CD4-positive, alpha-beta T cell (primary cell): ENCODE data around the gene SHROOM2. TPM values are rescaled to one million over a fixed set of nuclear protein-coding genes. Genes with fewer than 3 reads are reported as not detected.

Source experiments
- ATAC-seq: fragments of 200-7000 bp; cut with Tn5 transposase; one replicate; pipeline ENCODE4 v1.10.0; 2022; ENCODE audit warnings: mild to moderate bottlenecking; ENCODE audit not compliant: poor library complexity
- CTCF ChIA-PET: fragments of 350-600 bp; sonication (Branson Sonifier 250); formaldehyde crosslinking; loops from one replicate; lab custom pipeline; 2021; ENCODE audit warnings: antibody characterized with exemption, inconsistent platforms; lab: Charles Lee
- POLR2A ChIA-PET: fragments of 350-600 bp; sonication (Branson Sonifier 250); formaldehyde crosslinking; loops from one replicate; lab custom pipeline; 2021; ENCODE audit warnings: antibody characterized with exemption, inconsistent platforms; lab: Charles Lee
- DNase-seq, 14 experiments: peaks; one replicate each; pipeline ENCODE4 v3.0.0-alpha.2; 2013 to 2020; ENCODE audit warnings: mixed read lengths in 2 of 14
- H3K27ac ChIP-seq, 2 donors: one replicate each; pipeline versions ENCODE4 v1.5.1 to v1.7.0; 2013; ENCODE audit warnings: low read length in 2 of 2, low read depth in 1 of 2, mild to moderate bottlenecking in 1 of 2
- H3K27me3 ChIP-seq, 2 experiments: 1 replicate in 1 of 2; 2 replicates in 1 of 2; pipeline versions ENCODE4 v1.6.1 to v1.7.0; 2013; ENCODE audit warnings: low read length in 2 of 2, control low read depth in 1 of 2, mild to moderate bottlenecking in 1 of 2, moderate library complexity in 1 of 2; ENCODE audit not compliant: insufficient read depth in 2 of 2, control insufficient read depth in 1 of 2
- H3K36me3 ChIP-seq: one replicate; pipeline ENCODE4 v1.6.1; 2013; ENCODE audit warnings: low read length, control low read depth; ENCODE audit not compliant: insufficient read depth
- H3K4me1 ChIP-seq: one replicate; pipeline ENCODE4 v1.6.1; 2013; ENCODE audit warnings: low read length, control low read depth; ENCODE audit not compliant: insufficient read depth
- H3K4me3 ChIP-seq: one replicate; pipeline ENCODE4 v1.5.1; 2013; ENCODE audit warnings: mild to moderate bottlenecking, low read length, moderate library complexity
- H3K9me3 ChIP-seq, 2 experiments: 1 replicate in 1 of 2; 2 replicates in 1 of 2; pipeline versions ENCODE4 v1.6.1 to v1.7.0; 2013; ENCODE audit warnings: low read length in 2 of 2, mild to moderate bottlenecking in 2 of 2, control low read depth in 1 of 2, moderate library complexity in 1 of 2; ENCODE audit not compliant: control insufficient read depth in 1 of 2, insufficient read depth in 1 of 2
- H3K27ac Mint-ChIP-seq: one replicate; pipeline ENCODE4 v1.8.0; 2020; ENCODE audit warnings: mixed read lengths
- H3K27me3 Mint-ChIP-seq: one replicate; pipeline ENCODE4 v1.8.0; 2021; ENCODE audit warnings: mixed read lengths
- H3K36me3 Mint-ChIP-seq: one replicate; pipeline ENCODE4 v1.8.0; 2021; ENCODE audit warnings: low read depth, mixed read lengths
- H3K4me1 Mint-ChIP-seq: one replicate; pipeline ENCODE4 v1.8.0; 2021; ENCODE audit warnings: low read depth, mixed read lengths
- H3K4me3 Mint-ChIP-seq: one replicate; pipeline ENCODE4 v1.8.0; 2020; ENCODE audit warnings: mild to moderate bottlenecking, mixed read lengths
- H3K9me3 Mint-ChIP-seq: one replicate; pipeline ENCODE4 v1.8.0; 2020; ENCODE audit warnings: mixed read lengths
- CTCF ChIP-seq: fragments of 200-600 bp; IDR thresholded peaks from one replicate; pipeline ENCODE4 v1.8.0; 2022; ENCODE audit warnings: antibody characterized with exemption, mild to moderate bottlenecking
- intact Hi-C, 2 experiments: fragments of 100-400 bp; cut with DNase I in 1 of 2; cut with micrococcal nuclease in 1 of 2; formaldehyde crosslinking; loops; one replicate each; pipeline versions ENCODE4 v1.15.1 to v1.9.0; 2023 to 2025; cut with DNase I, micrococcal nuclease
- total RNA-seq, 174 experiments: library from RNA in 2 of 174; stranded (reverse) in 2 of 174; gene quantifications; one replicate each; pipeline ENCODE4 v1.2.3 and lab custom pipeline; 2021 to 2026

Gene SHROOM2
- total RNA-seq, 2 experiments from 2014 or later: not detected

GRCh38 chrX:9835585-9836210, 49.5 kb downstream of the SHROOM2 start:
- Histone ChIP-seq H3K36me3 (no peaks in the 10 kb centered on the region), H3K4me1 (no peaks in the 10 kb centered on the region), H3K27ac (no peak overlapping the region), H3K9me3 (peaks cover 0 to 7% of the 10 kb centered on the region in 2 experiments), H3K27me3 (no peaks in the 10 kb centered on the region), H3K4me3 (no peak overlapping the region)
- no peak for TF ChIP-seq CTCF
- Mint-ChIP-seq H3K27ac (no peak overlapping the region), H3K36me3 (no peaks in the 10 kb centered on the region), H3K27me3 (no peaks in the 10 kb centered on the region), H3K4me3 (no peak overlapping the region), H3K9me3 (no peaks in the 10 kb centered on the region), H3K4me1 (no peaks in the 10 kb centered on the region)
- intact Hi-C loops: no loop called here
- CTCF ChIA-PET: no interaction called here
- ATAC-seq (no peak), DNase-seq (no peak)
- POLR2A ChIA-PET: no interaction called here

GRCh38 chrX:9842541-9842940, 56.3 kb downstream of the SHROOM2 start:
- ChIA-PET CTCF (no interaction called here), POLR2A (no interaction called here)
- H3K9me3 Mint-ChIP-seq: no peaks in the 10 kb centered on the region
- no peaks in the 10 kb centered on the region for H3K36me3 ChIP-seq
- H3K4me1 ChIP-seq: no peaks in the 10 kb centered on the region
- no peaks in the 10 kb centered on the region for H3K36me3 Mint-ChIP-seq
- peaks cover 13% of the 10 kb centered on the region for H3K27me3 Mint-ChIP-seq
- no peak for TF ChIP-seq CTCF
- H3K27me3 ChIP-seq: no peaks in the 10 kb centered on the region
- no peaks in the 10 kb centered on the region for H3K4me1 Mint-ChIP-seq
- ATAC-seq (no peak), DNase-seq (peak in 1 of 14 experiments; percentile 5)
- peaks cover 0 to under 1% of the 10 kb centered on the region in 2 experiments for H3K9me3 ChIP-seq
- no peak overlapping the region for H3K4me3 ChIP-seq
- H3K4me3 Mint-ChIP-seq: no peak overlapping the region
- no peak overlapping the region for H3K27ac Mint-ChIP-seq
- intact Hi-C loops: no loop called here
- H3K27ac ChIP-seq: no peak overlapping the region

GRCh38 chrX:9844936-9845577, 58.8 kb downstream of the SHROOM2 start:
- Histone ChIP-seq H3K27me3 (no peaks in the 10 kb centered on the region), H3K36me3 (no peaks in the 10 kb centered on the region), H3K4me1 (no peaks in the 10 kb centered on the region), H3K27ac (no peak overlapping the region), H3K9me3 (no peaks in the 10 kb centered on the region), H3K4me3 (no peak overlapping the region)
- H3K27me3 Mint-ChIP-seq: peaks cover 13% of the 10 kb centered on the region
- TF ChIP-seq CTCF: no peak
- H3K36me3 Mint-ChIP-seq: no peaks in the 10 kb centered on the region
- POLR2A ChIA-PET: no interaction called here
- H3K4me1 Mint-ChIP-seq: no peaks in the 10 kb centered on the region
- ATAC-seq (no peak), DNase-seq (no peak)
- intact Hi-C loops: no loop called here
- no peaks in the 10 kb centered on the region for H3K9me3 Mint-ChIP-seq
- no peak overlapping the region for H3K4me3 Mint-ChIP-seq
- CTCF ChIA-PET: no interaction called here
- no peak overlapping the region for H3K27ac Mint-ChIP-seq
